Activated CD4-positive, alpha-beta T cell treated with anti-CD3 and anti-CD28 coated beads, Interleukin-2, amount 50 U/mL, for 48 hours (primary cell): ENCODE data around the gene TP53I11.
A peak's percentile ranks its signal among the peaks of the same experiment; 100 is the strongest.

ENCODE experiments used
- DNase-seq, 2 experiments: peaks; one replicate each; pipeline ENCODE4 v3.0.0-alpha.2; 2020

Gene TP53I11, protein sequence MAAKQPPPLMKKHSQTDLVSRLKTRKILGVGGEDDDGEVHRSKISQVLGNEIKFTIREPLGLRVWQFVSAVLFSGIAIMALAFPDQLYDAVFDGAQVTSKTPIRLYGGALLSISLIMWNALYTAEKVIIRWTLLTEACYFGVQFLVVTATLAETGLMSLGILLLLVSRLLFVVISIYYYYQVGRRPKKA

DNA sequence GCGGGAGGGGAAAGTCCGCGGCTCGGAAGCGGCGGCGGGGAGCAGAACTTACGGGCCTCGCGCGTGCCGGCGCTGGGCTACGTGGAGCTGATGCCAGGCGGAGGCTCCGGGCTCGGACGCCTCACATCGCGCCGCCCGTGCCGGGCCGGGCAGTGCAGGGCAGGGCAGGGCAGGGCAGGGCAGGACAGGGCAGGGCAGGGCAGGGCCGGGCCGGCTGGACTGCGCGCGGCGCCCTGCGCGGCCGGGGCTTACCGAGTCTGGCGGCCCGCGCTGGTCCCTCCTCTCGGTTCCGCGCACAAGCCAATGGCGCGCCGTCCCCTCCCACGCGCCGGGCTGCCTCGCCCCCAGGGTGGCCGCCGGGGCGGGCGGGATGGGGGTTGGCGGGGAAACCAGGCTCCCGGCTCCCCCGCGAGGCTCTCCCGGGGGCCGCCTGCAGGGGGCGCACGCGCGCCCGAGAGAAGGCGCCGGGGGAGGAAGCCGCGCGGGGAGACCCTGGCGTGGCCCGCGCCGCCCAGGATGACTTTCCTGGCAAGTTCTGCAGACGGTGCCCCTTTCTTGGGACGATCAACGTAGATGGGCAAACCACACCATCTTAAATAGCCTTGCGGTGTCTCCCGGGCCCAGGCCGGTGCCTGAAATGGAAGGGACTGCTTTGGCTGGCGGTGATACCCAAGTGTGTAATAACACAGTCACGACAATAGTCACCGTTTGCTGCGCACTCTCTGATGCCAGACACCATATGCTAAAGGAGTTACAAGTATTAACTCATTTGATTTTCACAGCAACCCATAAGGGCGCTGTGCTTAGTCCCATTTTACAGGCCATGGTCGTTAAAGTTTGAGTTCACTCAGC, at the start of gene TP53I11:
Gene TP53I11, minus strand, starts transcription at position 259 of the 852 bp plus-strand sequence. CDS start 12,548 bp downstream, outside the sequence.
- DNase-seq = peak; percentile 75 to 78

DNA sequence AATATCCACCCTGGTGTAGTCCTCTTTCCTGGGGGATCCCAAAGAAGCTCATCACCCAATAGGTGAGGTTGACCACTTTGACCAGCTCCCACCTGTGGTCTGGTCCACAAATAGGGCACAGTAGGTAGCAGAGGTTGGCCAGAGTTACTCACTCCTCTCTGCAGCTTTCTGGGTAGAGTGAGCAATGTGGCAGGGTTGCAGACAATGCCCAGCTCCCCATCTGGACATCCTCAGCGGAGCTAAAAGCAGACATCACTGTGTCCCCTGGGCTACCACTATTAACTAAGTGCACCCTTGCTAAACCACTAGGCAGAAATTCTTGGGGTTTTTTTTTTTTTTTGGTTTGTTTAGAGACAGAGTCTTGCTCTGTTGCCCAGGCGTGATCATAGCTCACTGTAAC, 48.4 kb upstream of the TP53I11 start:
- DNase-seq = no peak

DNA sequence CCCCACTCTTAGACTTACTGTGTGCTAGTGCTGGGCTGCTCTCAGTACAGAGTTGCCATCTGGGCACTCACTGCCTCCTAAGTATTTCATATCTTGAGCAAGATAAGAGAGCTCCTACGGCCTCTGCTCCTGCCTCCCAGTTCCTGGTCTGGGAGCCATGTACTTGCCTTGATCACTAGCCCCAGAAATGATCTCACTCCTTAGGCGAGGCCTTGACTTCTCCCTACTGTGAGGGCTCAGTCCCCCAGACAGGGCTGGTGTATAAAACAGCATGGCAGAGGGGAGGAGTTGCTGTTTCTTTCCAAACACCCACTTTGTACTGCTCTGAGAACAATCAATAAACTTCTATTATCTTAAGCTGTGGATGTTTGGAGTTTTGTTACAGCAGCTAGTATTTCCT, 47.4 kb upstream of the TP53I11 start:
- DNase-seq = no peak

DNA sequence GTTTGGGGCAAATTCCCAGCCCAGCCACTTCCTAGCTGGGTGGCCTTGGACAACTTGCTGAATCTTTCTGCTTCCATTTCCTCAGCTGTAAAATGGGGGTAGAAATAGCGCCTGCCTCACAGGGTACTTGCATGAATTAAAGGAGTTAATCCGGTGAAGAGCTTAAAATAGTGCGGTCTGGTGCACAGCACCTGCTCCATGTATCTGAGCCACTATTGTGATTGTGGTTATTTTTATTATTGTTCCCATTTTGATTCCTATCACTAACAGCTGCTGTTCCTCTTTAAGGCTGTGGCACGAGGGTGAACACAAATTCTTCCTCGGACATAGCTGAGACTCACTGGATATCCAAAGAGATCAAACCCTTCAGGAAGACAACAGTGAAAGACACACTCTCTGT, 46.9 kb upstream of the TP53I11 start:
- no peak for DNase-seq

DNA sequence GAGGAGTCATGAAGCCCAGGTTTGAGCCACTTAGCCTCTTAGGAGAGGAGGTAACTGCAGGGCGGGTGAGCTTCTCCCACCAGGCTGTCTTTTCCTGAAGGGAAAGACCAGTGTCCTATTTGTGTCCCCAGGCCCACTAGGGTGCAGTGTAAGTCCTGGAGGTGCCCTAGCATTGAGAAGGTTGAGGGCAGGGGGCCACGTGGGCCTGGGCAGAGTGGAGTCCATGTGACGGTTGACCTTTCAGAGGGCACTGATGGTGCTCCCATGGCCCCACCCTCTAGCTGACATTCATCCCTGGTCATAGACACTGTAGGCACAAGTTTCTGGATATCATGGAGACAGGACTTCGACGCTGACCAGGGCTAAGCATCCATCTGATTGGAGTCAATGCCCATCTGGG, 44.1 kb upstream of the TP53I11 start:
- DNase-seq = no peak

DNA sequence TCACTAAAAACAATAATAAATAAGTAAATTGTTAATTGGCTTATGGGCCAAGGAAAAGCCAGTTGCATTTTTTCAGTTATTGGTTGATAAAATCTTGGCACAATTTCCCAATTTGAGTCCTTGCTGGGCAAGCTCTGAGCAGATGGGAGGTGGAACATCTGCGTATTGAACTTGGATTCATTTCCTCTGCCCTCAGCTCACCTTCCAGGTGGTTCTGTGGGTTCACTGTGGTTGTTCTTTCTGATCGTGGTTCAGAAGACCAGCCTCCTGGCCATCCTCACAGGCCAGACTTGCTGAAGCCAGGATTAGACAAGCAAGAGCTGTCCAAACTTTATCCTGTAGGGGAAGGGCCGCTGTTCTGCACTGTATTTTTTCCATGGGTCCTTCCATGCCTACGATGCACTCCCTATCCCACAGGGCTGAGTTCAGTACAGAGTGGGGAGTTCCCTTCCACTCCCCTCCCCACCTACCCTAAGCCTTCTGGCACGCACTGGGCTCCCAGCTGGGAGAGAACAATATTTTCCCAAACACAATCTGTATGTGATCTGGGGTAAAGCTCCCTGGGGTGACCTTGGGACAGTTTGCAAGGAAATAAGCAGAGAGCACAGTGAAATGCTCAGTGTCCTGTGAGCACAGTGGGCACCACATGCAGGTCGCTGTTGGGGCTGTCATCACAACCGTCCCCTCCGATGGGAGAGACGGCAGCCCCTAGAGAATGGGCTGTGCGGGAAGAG, 43.5 kb upstream of the TP53I11 start:
- no peak for DNase-seq

DNA sequence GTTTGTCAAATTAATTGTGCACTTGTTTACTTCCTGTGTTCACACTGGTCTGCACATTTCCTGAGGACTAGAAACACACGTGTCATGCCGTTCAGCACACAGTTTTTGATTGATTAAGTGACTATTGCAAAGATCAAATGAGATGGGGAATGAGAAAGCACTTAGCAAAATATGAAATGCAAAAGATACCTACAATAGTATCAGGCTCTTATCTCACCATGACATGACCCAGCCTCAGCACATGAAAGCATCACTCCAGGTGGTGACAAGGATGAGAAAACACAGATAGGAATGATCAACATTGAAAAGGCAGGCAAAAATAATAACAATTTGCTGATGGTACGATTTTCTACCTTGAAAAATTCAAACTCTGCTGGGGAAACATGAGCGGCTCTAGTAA, 42.1 kb upstream of the TP53I11 start:
- DNase-seq = no peak

DNA sequence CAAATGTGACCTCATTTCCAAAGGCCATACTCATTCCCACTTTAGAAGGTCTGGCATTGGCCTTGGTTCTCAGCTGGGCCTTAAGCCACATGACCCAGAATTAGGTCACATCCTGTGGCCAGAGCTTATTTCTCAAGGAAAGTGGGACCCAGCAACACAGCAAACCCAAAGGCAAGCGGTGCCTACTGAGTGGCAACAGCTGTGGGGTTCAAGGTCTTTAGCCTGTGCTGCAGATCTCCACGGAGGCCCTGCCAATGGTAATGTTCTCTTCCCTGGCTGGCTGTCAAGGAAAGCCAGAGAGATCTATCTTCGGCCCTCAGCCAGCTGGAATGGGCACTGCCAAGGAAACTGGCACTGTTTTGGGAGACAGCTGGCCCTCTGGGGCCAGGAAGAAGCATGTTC, 41.5 kb upstream of the TP53I11 start:
- DNase-seq = no peak

DNA sequence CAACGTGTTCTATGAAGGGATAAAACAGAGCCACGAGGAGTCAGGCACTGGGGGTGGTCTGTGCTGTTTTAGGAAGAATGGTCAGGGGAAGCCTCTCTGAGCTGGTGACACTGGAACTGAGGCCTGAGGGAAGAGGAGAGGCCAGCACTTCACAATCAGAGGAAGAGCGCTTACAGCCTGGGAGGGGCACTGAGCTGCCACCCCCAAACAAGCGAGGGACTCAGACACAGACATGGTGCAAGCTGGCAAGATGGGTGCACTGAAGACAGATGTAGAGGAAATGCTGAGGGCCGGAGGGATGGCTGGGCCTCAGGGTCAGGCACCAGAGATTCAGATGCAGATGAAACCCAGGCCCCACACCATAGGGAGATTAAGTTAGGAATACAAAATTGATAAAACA, 40.0 kb upstream of the TP53I11 start:
- no peak for DNase-seq

DNA sequence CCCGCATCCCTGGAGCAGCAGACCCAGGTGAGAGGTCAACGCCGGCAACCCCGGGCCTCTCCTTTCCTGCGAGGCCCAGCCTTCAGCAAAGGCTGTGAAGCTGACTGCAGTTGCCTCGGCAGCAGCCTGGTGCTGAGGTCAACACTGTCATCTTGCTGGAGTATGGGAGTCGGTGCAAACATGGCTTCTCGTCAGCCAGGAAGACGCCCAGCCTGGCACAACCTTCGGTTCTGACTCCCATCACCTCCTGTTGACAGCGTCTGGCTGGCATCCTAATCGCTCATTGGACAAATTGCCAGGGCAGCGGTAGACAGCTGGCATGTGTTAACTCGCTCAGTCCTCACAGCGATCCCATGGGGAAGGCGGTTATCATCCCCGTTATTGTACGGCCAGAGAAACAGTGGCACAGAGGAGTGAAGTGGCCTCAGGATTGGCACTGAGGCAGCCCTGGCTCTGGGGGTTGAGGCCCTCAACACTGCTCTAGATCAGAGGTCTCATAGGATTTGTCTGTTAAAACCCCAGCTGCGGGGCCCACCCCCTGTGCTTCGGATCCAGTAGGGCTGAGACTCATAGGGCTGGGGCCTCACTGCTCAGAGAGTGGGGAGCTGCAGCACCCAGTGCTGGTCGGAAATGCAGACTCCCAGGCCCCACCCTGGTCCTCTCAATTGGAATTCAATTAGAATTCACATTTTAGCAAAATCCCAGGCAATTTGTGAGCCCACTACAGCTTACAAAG, 39.3 kb upstream of the TP53I11 start:
- no peak for DNase-seq

DNA sequence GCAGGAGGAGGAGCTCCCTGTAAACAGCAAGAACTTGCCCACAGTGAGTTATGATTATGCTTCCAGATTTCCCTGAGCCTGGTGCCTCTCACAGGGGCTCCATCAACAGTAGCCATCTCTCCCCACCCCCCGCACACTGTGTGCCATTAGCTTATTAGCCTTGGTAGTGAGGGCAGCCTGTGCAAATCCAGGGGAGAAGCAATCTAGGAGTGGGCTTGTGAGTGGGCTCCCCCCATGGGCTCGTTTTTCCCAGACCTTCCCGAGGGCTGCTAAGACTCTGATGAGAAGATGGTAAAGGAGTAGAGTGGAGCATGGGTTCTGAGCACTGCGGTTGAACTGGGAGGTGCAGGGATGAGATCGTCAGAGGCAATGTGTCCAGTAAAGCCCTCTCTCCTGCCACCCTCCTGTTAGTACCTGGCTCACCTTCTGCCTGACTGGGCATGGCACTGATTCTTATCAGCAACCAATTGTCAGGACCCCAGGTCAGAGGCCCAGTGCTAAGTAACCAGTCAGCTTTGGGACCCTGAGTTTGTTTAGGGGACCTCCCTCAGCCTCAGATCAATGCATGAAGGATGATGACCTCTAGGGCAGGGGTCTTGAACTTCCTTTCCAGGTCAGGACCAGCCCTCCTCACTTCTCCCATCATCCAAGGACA, 38.4 kb upstream of the TP53I11 start:
- no peak for DNase-seq

DNA sequence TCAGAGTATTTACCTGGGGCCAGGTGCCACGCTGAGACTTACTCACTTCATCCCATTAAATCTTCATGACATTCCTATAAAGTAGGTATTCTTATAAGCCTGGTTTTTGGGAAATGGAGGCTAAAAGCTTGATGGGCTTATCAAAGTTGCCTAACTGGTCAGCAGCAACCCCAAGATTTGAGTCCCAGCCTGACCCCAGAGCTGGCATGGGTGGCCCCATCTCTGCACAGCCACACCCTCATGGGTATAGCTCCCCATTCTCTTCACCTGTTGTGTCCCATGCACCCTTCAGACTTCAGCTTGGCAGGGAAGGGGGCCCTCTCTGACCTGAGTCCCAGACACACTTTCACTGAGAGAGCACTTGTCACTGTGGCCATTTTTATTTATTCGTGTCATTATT, 37.4 kb upstream of the TP53I11 start:
- no peak for DNase-seq

DNA sequence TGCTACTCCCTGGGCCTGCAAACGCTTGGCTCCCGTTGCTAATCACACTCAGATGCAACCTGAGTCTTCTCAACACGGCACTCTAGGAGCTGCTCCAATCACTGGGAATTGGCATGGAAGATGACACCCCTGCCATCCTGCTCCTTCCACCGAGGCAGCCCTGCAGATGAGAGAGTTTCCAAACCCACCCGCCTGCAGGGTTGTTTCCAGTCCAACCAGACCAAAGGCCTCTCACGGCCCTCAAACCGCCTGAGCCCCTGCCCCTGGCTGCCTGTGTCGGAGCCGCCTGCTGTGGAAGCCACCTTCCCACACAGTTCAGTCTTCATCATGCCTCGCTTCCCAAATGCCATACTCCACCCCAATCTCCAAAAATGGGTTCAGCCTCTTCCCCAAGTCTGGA, 36.8 kb upstream of the TP53I11 start:
- DNase-seq = no peak

DNA sequence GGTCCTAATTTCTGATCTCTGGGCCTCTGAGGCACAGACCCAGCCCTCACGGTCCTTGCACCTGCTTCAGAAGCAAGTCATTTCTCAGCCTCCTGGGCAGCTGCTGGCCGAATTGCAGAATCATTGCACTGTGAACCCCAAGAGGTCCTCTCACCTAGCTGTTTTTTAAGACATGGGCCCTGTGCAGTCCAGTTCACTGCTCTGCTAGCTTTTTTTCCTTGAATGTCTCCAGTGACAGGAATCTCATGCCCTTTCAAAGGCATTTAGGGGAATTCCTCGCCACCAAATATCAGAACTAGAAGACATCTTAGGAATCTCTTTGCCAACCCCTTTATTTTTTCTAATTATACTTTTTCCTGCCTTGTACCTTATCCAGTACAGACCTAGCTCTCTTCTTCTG, 35.6 kb upstream of the TP53I11 start:
- no peak for DNase-seq

DNA sequence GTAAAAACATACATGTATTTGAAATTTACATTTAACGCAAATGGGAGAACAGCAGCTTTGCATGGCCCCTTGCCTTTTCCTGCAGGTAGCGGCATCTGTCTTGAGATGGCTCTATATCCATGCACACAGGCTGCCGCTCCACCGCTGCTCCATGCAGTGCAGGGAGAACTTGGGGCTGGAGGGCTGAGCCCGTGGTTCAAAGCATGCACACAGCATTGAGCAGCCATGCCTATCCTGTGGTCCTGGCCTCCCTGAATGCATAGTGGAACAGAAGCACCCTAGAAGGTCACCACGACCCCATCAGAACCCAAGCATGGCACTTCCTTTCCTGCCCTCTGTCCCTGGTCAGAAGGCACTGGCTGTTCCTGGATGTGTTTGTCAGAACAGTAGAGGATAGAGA, 35.0 kb upstream of the TP53I11 start:
- DNase-seq = no peak

DNA sequence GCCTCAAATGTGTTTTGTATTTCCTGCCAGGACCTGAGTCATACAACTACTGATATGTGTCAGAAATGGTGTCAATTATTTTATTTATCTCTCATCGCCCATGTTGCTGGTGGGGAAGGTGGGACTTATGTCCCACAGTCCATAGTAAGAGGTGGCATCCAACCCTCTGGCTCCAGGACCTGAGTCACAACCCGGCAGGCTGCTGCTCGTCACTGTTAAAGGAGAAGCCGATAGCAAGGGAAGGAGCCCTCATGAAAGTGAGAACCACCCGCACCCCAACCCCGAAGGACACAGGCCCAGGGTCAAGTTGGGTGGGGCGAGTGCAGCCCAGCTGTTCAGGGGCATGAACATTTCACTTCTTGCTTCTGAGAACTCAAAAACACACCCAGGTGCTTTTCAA, 33.1 kb upstream of the TP53I11 start:
- DNase-seq = no peak

DNA sequence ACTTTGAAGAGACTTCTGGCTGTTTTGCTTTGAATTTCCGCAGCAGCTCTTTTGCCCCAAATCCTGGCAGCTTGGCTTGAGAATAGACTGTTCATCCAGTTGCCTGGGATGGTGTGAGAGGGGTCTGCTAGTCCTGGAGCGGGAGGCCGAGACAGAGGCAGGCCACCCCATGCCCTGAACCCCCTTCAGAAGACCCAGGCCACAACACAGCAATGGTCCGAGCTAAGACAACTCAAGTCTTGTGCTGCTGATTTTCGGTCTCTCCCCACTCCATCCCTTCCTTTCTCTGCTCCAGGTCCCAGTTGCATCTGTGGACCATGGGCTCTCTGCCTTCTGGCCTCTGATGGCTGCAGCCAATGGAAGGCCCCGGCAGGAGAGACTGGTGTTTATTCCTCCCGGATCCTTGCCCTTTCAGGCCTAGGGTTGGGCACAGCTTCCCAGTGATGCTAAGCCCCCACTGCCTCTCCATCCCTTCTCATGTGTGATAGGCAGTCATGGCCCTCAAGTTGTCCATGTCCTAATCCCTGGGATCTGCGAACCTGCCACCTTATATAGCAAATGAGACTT, 31.9 kb upstream of the TP53I11 start:
- DNase-seq = no peak

DNA sequence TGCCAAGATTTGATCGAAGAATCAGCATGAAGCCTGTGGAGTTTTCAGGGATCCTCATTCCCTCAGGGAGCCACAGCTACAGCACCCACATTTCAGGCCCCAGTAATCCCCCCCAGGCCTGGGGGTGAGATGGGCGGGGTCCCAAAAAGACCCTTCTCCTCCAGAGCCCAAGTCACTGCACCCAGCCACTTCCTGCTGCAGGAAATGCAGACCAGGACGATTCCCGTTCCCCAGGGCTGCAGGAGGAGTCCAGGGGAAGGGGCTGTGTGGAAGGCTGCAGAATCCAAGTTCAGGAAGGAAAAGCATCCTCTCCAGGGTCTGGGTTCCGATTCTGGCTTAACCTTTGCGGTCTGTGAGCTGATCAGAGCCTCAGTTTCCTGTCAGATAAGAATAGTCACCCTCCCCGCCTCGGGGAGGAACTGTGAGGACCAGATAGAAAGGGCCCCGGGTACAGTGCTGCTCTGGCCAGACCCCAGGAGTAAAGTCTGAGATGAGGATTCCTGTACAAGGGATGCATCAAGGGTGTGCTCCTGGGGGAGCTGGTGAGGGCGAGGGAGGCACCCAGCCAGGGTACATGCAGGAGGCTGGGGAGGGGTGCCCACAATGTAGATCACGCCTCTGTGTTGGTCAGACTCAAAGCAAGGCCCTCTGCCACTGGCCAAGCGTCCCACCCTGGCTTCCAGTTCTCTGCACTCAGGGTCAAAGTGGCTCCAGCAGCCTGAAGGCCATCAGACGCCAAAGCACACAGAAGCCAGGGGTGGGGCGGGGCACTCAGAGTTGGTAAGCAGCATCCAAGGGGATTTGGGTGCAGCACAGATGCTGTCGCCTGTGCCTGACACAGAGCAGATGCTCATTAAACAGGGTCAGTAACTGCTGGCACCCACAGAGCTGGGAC, 30.1 kb upstream of the TP53I11 start:
- no peak for DNase-seq

DNA sequence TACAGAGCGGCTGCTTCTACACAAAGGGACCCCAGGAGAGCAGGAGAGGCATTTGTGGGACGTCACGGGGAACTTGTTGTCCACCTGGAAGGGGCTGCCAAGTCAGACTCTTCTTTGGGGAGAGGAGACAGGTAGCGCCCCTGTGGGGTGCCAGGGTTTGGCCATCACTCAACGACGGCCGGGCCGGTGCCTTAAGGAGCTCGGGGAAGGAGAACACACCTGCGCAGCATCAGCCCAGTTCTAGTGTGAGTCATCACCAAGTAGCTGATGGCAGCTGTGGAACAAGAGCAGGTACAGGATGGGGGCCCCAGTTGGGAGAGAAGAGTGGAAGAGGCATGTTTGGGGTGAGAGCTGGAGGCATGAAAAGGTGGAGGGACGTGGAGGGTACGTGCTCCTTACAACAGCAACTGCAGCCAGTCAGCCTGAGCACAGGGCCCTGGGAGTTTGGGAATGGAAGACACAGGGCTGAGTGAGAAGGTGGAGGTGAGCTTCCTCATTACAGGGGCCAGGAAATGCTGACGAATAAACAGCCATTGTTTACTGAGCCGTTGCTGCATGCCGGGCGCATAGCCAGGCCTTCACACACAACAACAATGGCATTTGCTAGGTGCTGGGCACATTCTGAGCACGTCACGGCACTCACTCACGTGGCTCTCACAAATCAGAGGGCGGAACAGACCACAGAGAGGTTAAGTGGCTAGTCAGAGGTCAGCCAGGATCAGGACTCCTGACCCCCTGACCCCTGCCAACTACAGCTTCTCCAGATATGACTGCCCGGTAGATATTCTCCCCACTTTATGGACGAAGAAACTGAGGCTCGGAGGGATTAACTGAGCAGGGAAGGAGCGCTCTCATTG, 29.1 kb upstream of the TP53I11 start:
- no peak for DNase-seq

DNA sequence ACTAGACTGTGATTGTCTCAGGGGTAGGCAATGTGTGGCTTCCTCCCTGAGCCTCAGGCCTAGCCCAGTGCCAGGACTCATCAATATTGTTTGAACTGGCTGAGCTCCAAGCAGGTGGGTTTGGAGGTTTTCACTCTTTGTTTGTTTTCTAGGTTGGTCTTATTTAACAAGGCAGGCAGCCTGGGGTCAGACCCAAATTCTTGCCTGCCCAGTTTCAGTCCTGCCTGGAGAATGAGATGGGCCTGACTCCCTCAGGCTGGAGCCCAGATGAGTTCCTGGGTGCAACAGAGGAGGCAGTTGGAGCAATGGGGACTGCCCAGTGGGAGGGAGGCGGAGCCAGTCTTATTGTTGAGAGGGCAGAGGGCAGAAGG, 28.3 kb upstream of the TP53I11 start:
- DNase-seq = no peak
